Measurements from ENCODE around the gene IFFO2.

IFFO2 gene

GRCh38 chr1:18970762-18971161 is 14.3 kb upstream of the IFFO2 start:
- no peak for DNase-seq

GRCh38 chr1:18970358-18970757 is 13.9 kb upstream of the IFFO2 start:
- DNase-seq = no peak

GRCh38 chr1:18967066-18967690 is 10.7 kb upstream of the IFFO2 start:
- no peak for DNase-seq

GRCh38 chr1:18965206-18966173 is 9.0 kb upstream of the IFFO2 start:
- DNase-seq = no peak

GRCh38 chr1:18963968-18964367 is 7.5 kb upstream of the IFFO2 start:
- DNase-seq = no peak

DNA sequence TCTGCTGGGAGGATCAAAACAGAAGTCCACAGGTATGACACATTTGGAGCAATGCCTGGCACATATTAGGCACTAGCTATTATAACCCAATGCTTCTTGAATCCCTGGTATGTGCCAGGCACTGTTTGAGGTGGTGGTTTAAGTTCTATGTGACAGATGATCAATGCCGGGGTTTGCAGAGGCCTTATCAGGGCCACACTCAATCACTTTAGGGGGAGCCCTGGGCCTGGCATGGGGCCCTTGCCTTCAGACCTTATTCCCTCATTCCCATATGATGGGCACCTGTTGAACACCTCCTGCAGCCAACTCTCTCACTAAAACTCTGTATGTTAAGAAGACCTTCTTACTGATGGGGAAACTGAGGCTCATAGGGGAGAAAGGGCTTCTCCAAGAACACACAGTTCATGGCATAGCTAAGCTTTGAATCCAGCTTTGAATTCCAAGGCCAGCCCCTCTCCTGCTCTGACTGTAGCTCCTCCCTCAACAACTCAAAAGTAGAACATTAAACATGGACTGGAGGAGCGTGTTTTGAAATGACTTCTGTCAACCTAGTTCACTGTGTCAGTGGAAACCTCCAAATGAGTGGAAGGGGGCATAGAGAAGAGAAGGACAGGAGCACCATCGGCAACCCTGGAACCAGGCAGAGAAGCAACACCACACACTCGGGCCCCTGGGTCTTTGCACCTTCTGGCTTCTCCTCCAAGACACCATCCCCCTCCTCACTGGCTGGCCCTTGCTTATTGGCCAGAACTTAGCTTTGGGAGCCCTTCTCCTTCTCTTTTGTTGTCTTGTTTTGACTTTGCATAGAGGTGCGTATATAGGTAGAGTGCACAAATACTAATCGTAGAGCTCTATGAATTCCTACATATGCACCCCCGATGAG is 6.6 kb upstream of the IFFO2 start:
- no peak for DNase-seq

GRCh38 chr1:18962121-18962721 is 5.7 kb upstream of the IFFO2 start:
- DNase-seq = no peak

DNA sequence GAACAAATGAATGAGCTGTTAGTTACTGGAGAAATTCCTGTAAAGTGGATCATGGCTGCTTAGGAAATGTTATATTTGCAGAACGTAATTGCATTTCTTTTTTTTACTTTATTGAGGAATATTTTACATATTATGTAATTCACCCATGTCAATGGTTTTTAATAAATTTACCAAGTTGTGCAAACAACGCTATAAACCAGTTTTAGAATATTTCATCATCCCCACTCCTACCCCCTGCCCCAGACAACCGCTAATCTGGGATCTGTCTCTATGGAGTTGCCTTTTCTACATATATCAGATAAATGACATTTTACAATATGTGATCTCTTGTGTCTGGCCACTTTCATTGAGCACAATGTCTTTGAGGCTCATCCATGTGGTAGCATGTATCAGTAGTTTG is 4.3 kb upstream of the IFFO2 start:
- DNase-seq = no peak

GRCh38 chr1:18960409-18960808 is 3.9 kb upstream of the IFFO2 start:
- DNase-seq = no peak

DNA sequence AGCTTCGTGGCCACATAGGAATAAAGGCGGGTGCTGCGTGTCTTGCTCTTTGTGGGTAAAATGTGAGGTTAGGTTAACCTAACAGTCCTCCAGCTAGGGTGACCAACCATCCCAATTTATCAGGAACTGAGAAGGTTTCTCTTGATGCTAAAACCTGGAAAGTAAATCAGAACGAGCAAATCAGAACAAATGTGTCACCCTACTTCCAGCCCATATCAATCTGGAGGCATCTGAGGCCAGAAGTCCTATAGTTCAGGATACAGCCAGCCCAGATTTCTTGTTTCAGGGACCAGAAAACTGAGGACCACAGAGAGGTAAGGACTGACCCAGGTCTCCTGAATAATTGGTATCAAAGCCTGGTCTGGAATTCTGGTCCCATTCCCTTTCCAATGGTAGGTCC is 3.1 kb upstream of the IFFO2 start:
- no peak for DNase-seq

DNA sequence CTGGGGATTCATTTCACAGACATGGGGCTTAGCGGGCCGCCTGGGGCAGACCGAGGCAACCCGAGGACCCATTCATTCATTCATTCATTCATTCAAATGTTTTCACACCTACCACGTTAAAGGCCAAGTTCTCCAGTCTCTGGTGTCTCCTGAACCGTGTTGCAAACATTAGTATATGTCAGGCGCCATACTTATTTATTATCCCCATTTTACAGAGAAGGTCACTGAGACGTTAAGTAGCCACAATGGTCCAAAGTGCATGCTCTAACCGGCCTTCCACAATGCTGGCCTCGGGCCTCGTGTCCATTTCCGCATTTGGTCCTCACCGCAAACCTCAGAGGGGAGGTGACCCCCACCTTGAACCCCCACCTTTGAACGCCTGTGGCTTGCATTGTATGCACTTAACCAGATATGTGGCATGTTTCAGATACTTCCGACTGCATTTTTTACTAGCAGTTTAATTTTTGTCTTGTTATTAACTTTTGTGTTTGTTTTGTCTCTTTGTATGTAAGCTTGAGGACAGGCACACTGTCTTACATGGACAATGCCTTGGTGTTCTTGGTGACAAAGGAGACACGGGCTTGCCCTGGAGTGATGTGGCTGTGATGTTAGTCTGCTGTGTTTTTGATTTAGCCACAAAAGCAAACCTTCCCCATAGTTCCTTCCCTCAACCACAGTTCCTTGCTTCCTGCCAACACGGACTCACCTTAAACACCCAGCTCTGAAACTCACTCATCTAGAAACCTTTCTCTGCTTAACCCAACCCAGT is 1.2 kb upstream of the IFFO2 start:
- no peak for DNase-seq

GRCh38 chr1:18957136-18957521 is 653 bp upstream of the IFFO2 start:
- no peak for DNase-seq

DNA sequence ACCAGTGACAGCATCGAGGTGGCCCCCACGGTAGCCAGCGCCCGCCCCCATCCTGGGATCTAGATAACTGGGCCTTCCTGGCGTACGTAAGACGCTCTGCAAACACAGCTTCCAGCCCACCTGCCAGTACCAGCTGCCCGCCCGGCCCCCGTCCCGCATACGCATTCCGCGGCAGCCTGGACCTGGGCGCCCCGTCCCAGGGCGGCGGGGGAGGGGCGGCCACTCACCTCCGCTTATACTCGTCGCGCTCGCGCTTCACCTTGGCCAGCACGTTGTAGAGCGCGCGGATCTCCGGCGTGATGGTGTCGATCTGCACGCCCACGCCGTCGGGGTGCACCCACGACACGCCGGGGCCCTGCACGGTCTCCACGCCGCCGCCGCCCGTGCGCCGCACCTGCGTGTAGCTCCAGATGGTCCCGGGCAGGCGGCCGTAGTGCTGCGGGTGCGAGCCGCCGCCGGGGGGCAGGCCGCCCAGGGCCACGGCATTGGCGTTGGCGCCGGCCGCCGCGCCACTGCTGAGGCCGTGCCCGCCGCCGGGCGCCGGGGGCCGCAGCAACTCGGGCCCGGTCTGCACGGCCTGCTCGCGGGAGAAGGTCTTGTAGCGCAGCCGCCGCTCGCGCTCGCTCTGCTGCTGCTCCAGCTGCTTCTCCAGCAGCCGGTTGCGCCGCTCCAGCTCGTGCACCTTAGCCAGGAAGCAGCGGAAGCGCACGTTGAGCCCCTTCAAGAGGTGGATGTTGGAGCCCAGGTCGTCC is 859 bp downstream of the IFFO2 start:
- DNase-seq = peak; percentile 25 to 56

DNA sequence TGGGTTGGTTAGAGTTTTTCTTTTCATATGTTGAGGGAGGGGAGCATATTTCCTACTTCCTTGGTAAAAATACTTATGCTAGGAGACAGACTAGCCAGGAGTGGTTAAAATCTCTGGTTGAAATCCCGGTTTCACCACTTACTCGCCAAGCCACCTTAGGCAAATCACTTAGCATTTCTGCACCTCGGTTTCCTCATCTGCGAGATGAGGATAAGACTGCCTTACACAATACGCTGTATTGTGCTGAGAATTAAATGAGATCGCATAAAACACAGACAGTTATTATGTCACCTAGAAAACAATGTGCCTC is 1.4 kb downstream of the IFFO2 start:
- DNase-seq = no peak

GRCh38 chr1:18954270-18955071 is 2.0 kb downstream of the IFFO2 start:
- no peak for DNase-seq

DNA sequence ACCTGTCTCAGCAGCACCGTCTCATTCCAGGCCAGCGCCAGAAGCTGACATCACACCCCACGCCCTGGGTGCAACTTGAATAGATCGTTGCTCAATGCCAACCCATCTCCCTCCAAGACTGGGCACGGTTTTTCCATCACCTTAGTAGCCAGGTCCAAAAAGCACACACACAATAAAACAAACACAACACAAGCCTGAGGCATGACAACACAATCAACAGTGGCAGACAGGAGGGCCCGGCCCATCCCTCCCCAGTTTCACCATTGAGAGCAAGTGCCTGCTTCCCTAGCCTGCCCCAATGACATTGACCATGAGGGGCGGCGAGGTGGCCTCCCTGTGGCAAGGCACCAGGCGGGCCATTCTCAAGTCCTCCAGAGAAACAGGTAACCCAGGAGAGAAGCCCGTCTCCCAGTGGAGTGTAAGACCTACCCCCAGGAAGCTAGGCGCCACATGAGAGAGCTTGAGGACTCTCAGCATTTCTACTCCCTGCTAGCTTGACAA is 2.7 kb downstream of the IFFO2 start:
- DNase-seq = no peak

DNA sequence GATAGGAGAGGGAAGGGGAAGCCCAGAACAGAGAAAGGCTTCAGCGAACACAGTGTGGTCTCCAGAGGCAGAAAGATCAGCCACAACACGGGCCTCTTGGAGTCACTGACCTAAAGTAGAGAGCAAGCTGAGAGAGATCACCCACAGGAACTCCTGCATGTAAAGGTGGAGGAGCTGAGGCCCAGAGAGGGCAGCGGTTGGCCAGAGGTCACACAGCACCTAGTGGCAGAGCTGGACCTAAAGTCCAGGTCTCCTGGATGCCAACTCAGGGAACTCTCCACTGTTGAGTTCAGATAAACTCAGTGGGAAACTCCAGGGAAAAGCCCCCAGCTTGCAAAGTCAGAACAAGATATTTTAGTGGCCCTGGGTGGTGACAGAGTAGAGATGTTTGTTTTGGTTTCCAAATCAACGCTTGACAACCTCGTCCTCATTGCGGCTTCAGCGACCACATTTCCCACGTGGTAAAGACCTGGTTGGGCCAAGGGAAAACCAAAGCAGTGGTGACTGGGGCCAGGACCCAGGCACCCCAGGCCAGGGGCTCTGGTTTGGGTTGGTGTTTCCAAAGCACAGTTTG is 4.6 kb downstream of the IFFO2 start:
- no peak for DNase-seq

- DNase-seq = no peak
Observed at GRCh38 chr1:18951416-18951815, 5.1 kb downstream of the IFFO2 start.

DNA sequence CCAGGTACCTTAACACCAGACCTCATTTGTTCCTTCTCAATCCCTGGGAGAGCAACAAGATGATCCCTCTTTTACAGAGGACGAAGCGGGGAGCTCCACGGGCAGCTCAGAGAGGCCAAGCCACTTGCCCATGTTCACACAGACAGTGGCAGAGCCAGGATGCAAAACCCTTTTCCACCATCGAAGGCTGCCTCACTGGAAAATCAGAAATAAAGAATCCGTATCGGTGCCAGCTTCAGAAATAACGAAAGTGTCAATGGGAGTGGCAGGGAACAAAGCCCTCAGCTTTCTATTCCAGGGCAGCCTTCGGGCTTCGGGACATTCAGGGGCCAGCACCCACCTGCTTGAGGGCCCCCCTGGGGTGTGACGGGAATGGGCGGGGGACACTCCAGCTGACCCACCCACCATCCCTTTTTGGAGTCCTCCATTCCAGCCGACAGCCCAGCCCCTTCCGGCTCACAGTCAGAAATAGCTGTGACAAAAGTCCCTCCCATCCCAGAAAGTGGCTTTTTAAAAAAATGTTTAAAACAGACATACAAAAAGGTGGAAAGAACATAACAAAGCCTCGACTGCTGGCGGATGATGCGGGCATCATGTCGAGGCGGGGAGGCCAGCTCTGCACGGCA is 6.0 kb downstream of the IFFO2 start:
- DNase-seq = no peak
